Stimulated activated CD4-positive, alpha-beta T cell treated with anti-CD3 and anti-CD28 coated beads, Interleukin-4, amount 100 ng/mL, for 4 hours (primary cell): ENCODE results near the gene DDAH1.

ENCODE experiments used
- DNase-seq, 2 experiments: peaks; one replicate each; pipeline ENCODE4 v3.0.0-alpha.2; 2020

DDAH1 gene

DNA sequence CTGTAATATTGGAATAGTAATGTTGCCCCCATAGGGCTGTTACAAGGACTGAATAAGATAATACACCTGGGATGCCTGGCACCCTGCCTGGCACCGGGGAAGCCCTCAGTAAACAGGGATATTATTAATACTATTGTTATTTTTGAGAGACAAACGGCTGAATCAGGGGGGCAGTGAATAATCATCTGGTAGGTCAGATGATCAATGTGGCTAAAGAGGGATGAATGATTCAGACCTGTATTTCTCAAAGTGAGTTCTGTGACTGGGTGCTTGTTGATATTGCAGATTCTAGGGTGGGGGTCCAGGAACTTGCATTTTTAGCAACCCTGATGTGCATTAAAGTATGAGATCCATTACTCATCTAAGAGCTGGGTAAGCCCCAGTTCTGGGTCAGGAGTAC is 142.3 kb downstream of the DDAH1 start:
- no peak for DNase-seq

DNA sequence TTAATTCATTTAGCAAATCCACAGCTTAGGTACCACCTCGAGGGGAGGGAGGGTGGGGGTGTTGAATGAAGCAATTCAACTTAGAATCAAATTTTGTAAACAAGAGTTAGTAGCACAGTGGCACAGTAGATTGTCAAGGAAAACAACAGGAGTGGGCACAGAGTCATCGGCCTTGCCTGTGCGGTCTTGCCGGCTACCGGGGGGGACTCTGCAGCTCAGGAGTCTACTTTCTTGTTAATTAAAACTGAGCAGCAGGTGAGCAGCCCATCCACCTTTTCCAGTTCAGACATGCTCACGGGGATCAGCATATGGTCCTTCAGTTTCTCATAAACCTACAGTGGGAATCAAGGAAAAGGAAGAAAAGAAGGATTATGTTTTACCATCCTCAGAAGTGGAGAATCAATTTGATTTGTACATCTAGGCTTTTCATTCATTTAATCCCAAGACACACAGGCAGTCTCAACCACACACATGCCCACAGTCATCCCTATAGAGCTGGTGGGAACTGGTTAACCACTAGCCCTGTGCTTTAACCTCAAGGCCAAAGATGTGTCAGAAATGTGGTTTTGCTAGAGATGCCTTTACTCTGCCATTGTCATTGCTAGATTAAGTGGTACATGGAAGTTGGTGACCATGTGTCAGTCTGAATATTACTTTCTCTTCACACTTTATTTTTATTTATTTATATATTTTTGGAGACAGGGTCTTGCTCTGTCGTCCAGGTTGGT is 143.6 kb downstream of the DDAH1 start:
- DNase-seq: no peak

DNA sequence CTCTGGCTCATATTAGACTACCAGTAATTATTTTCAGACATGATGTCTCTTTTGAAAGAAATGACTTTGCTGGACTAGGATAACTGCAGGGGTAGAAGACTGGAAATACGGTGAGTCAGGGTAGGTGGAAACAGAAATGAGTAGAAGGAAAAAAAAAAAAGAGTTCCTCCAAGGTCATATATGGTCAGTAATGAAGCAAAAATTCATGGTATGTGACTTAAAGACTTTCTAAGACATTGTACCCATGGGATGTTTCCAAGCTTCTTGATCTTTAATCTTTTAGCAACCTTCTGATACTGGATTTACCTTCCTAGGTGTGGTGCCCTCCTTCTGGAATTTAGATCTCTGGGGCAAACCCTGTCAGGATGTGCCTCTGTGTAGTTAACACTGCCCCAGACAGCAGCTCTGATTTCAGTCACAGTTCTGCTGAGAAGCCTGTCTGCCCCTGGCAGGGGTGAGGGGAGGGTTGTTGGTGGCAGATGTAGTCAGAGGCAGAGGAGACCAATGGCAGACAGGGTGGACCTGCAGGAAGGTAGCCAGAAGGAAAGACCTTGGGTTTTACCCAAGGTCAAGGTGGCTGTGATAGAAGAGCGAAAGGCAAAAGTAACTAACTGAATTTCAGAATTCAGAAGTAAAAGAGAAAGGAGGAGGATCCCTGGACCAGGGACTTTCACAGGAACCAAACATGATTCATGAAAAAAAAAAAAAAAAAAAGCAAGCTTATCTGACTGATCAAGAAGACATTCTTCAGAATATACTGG is 144.4 kb downstream of the DDAH1 start:
- DNase-seq: no peak

DNA sequence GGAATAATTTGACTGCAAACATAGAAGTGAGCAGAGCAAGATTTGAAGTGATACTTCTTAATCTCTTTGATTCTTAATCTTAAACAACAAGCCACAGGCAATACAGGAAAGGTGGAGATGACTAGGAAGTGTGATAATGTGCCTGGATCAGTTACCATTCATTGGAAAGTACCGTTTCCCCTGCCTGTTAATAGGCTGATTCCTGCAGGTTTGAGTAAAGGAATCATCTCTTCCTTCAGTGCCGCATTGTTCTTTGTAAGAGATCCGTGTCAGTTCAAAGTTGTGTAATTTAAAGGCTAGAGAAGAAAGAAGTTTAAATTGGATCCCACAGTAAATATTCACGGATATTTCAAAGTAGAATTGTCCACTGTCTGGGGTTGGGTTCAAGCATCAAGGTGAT is 145.0 kb downstream of the DDAH1 start:
- DNase-seq: no peak

DNA sequence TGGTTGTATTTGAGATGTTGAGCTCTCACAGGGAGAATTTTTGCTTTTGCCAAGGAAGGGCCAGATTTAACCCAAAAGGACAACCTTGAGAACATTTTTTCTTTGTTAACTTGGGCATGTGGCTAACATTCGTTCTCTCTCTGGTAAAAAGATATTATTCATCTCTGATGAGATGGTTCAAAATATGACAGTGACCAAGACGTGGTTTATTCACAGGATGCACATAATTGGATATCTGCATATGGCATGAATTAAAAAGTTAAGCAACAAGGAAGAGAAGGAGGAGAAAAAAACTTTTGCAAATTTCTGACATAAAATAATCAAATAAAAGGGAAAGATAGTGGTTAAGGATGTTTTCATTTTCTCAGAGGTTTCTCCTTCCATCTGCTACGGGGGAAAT is 145.5 kb downstream of the DDAH1 start:
- DNase-seq: no peak

DNA sequence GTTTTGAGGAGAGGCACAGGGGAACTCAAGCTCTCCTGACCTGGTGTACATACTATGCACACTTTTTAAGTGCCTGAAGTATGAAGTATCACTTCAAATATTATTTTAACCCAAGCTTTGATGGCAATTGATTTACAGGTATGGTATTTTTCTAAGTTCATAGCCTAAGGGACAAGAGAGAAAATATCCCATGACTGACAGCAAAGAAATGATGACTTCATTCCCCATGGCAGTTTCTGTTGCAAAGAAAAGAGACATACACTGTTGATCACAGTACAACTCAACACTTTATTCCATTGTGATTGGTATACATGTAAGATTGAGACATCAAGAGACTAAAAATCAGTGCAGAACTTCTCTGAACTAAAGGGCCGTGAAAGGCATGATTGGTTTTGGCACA is 146.7 kb downstream of the DDAH1 start:
- no peak for DNase-seq

DNA sequence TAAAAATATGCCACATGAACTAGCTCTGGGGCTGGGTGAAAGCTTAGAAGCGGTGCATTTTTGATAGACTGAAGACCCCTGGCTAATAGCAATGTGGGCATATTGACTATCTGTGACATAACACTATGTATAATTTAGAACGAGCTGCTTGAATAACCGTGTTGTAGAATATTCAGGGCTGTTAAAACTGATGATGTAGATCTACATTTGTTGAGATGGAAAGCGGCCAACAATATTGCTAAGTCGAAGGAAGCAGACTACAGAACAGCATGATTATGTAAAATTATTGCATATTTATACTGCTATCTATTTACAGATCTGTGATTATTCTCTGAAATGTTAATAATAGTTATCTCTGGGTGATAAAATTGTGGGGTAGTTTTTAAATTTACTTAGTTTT is 147.4 kb downstream of the DDAH1 start:
- no peak for DNase-seq

DNA sequence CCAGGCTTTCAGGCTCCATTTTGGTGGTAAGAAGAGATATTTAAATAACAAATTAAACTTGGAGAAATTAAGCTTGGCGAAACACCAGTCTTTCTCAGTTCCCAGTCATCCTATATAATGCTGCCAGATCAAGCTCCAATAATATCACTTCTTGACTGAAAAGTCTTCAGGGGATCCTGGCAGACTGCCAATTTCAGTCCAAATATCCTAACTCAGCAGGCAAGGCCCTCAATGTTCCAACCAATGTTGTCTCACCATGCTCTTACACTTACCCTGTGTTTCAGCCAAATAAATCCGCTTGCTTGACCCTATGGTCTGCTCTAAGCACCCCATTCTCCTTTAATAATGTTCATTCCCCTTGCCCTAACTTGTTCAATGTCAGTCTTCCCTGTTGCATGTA is 148.6 kb downstream of the DDAH1 start:
- no peak for DNase-seq

DNA sequence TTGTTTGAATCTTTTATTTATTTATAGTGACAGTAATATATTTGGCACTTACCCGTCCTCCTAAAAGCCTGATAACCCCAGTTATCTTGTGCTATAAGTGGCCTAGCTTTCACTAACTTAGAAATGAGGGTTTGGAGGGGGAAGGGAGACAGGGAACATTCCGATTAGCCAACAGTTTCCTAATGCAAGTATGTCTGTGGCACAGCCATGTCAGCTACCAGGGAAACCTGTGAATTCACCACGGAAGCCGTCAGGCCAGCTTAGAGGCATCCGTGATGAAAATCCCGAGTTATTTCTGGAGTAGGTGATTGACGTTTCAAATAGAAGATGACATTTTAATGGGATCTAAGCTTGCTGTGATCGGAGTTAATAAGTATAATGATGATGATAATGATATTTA is 149.2 kb downstream of the DDAH1 start:
- DNase-seq: no peak

DNA sequence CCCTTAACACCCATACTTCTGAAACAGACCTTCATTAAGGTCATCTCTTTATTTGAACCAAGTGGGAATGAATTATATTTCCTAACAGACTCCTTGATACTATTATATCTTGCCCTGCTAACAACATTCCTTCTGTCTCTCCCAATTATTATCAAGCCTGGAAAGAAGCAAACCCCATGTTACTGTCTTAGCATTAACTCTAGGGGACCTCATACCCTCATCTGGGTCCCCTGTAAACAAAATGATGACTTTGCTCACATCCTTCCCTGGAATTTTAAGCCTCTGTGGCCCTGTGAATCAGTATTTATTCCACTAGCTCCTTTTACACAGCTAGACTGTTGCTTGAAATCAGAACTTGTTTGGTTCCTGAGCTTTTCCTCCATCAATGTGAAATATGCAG is 150.2 kb downstream of the DDAH1 start:
- no peak for DNase-seq

DNA sequence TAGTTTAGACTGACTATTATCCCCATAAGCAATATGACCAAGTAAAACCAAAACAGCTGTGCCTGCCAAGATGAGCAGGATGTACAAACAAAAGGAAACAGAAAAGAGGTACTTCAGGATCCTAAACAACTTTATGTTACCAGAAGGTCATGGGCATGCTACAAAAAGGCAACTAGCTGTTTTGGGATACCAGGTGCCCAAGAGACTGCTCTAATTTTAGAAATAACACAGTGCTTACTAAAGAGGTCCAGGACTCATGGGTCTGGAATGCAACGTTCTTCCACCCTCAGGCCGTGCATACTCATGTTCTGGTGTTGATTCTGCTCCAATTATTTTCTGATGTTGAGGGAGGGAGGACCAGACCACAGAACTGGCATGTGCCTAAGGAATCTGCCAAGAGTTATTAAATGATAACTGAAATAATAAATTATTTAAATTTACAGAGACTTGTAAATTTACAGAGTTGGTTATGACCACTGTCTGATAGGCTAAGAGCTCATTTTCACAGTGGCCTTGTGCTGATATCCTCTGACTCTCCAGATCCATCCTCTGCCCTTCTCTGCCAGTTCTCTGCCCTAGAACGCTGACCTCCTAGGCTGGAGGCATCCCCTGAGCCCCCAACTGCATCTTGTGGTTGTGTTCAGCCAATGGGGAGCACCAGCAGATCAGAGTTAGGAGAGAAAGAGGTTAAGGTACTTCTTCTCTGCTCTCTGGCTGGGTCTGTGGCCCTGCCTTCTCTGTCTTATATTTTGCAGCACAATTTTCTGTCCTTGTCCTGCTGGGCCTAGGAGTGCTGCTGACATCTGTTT is 150.9 kb downstream of the DDAH1 start:
- DNase-seq: no peak

DNA sequence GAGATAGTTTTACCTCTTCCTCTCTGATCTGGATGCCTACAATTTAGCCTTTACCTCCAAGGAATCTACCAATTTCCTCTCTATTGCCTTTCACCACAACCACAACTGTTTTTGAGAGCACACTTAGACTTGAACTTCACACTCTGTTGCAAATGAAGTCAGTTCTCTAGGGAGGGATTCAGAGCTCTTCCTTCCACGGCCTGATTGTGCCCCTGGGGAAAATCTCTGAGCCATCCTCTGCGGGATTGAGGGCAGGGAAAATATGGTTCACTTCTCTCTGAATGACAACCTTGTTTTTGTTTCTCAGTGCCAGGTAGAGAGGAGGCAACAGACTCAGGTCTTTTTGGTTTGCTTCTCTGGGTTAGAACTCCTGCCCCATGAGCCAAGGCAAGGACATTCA is 153.1 kb downstream of the DDAH1 start:
- no peak for DNase-seq

DNA sequence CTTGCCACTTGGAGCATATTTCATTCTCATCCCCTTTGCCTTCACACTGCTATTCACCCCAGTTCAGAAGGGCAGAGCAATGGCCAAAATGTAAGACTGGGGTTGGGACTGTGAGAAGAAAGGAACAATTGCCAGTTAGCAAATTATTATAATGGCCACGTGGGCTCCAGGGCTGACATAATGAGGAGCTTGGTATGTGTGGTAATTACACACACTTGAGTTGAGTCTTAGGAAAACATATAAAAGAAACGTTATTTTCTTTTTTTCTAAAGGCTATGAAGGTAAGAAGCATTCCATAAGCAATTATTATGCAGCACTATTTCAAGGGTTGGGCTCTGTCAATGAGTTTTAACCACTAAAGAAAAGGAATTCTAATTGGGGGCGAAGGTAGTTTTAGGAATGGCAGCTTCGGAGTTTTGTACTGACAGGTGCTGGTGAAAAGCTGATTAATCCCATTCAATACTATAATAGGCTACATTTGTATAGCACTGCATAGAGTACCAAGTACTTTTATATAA is 156.1 kb downstream of the DDAH1 start:
- DNase-seq: no peak

DNA sequence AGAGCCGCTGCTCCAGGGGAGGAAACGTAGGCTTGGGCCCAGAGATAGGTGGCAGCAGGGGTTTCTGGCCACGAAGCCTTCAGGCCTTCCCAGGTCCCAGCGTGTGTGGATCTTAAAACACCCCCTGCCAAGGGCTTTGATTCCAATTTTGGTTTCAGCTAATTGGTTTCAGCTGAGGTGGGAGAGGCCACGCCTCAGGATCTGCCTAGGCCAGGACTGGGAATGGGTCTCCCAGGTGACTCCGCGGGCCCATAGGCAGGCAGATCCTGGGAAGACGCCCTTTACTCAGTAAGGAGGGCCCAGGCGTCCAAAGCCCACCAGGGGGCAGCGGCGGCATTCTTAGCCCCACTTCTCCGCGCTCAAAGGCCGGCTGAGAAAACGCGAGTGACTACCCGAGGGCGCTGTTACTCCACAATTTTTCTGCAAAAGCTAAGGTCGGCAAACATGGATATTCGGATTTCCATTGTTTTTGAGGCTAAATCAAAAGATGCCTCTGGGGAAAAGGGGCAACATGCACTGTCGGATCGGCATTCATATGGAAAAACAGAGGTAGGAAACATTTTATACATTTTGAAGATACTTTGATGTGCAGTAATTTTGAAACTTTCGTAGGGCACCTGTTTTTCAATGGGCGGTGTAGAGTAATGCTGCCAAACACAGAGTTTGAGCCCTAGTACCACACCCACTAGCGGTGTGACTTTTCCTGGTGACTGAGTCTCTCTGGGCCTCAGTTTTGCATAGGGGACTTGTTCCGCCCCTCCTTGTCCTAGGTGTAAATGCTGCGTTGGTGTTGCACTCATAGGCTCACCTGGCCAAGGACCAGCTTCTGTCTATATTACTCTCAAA is 156.7 kb downstream of the DDAH1 start:
- peak; percentile 42 to 63 for DNase-seq

DNA sequence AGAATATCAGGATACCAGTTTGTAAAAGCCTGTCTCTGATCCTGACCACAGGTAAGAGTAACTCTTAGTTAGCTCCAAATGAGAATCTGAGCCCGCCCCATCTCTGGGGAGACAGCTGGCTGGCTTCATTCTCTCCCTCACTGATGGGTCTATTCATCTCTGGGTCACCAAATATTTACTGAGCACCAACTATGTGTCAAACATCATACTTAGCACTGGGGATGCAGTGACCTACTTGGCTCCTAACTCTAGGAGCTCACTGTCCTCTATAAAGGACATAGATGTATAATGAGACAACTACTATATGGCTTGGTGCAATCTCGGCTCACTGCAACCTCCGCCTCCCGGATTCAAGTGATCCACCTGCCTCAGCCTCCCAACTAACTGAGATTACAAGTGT is 158.7 kb downstream of the DDAH1 start:
- DNase-seq: no peak

DNA sequence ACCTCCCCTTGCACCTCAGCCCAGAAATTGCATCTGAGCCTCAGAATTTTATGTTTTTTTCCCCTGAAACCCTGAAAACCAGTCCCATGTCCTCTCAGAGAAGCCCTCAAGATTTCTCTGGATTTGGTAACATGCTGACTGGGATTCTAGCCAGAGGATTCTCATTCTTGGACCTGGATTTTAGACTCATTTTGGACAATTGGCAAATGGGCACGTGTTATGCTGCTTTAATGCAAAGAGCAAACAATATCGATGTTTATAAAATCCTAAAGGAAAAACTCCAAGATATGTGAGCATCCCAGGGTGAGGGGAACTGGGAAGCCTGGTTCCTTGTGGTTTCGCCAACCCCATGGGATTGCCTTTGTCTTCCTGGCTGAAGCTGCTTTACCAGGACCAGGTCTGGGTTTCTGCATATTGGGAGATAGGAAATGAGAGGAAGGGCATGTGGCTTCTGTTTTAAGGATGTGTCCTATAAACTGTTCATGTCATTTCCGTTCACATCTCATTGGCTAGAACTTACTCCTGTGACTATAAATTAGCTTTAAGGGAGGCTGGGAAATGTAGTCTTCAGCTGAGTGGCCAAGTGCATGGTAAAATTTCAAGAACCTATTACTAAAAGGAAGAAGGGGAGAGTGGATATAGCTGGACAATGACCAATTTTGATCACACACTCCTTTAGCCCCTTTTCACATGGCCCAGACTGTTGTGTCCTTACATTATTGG is 161.4 kb downstream of the DDAH1 start:
- no peak for DNase-seq

DNA sequence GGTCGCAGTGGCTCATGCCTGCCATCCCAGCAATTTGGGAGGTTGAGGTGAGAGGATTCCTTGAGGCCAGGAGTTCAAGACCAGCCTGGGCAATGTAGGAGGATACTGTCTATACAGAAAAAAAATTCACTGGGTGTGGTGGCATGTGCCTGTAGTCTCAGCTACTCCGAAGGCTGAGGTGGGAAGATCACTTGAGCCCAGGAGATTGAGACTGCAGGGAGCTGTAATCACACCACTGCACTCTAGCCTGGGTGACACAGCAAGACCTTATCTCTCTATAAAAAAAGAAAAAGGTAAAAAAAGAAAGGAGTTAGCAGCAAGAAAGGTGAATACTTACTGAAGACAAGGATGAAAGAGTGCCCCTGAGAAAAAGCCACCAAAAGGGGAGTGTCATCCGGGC is 164.8 kb downstream of the DDAH1 start:
- no peak for DNase-seq

DNA sequence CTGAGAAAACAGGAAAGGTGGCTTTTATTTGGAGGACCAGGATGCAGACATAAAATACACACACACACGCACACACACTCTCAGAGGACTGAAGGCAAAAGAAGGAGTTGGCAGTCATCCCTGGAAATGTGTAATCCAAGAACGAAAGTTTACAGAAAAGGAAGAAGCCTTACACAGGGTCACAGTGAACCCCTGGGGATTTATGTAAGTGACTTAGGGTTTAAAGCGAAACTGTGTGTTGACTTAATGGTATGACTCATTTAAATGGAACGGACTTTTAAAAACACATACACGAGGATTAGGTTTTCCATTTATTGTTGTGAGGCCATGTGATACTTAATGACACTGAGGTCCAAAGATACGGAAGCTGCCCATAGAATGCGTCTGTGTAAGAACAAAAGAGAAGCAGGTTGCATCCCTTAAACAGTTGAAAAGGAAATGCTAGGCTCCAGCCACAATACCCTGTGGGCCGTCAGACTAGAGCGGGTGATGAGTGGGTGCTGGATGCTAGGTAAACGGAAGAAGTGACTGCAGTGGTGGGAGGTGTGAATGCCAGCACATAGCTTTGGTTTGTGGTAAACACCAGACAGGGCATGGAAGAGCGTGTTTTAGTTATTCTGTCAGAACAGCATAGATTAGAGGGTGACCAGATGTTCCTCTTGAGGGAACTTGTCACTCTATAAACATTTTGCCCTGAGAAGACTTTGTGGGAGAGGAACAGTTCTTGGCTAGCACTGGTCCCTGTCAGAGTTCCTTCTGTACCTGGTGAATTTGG is 166.9 kb downstream of the DDAH1 start:
- DNase-seq: peak; percentile 44 to 81

DNA sequence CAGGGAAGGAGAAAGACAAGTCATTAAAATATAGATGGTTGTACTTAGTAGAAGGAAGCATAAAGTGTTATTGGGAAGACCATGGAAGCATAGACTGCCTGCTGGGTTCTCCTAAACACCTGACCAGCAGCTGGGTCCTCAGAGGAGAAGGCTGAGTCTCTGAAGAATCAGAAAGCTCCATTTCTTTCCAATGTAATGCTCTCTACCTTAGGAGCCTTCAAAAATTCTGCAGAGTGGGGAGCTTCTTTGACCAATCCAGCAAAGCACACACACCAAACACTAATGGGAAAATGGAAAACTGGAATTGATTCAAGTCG is 167.5 kb downstream of the DDAH1 start:
- no peak for DNase-seq

DNA sequence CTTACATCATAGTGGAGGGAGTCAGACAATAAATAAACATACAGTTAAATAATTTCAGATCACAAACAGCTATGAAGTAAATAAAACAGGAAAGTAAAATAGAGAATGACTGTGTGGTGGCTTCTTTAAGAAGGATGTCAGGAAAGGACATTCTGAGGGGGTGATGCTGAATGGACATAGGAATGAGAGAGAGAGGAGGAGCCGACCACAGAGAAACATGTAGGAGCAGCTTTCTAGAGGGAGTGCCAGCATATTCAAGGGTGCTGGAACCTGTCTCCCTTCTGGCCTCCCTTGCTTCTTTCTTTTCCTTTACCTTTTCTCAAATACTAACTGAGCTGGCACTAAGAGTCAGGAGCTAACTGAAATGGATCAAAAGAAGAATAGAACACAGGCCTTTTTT is 168.0 kb downstream of the DDAH1 start:
- DNase-seq: no peak

DNA sequence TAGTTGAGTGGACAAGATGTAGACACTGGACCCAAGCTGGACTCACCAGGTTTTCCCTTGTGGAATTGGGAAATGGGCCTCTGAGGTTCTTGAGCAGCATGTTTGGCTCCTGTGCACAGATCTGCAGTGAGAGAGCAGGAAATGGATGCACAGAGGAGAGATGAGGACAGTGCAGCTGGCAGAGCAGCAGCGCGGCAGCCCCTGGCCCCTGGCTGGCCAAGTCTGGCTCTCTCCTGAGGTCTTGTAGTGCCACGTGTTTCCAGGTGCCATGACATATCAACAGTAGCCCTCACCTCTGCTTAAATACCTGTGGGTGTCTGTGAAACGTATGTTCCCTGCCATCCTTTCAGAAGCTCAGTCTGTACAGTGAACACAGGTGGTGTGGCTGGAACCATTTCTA is 169.3 kb downstream of the DDAH1 start:
- no peak for DNase-seq
